Left ventricle myocardium inferior (tissue), 1 donor: ENCODE data around the gene HTRA2. TPM values are rescaled to one million over a fixed set of nuclear protein-coding genes. Genes with fewer than 3 reads are reported as not detected.

Experiments
- DNase-seq: peaks from one replicate; pipeline ENCODE4 v3.0.0-alpha.2; 2020
- H3K27ac ChIP-seq: fragments of 200-600 bp; replicated peaks from 2 replicates; pipeline ENCODE4 v1.8.0; 2021
- H3K27me3 ChIP-seq: fragments of 200-600 bp; 2 replicates; pipeline ENCODE4 v1.8.0; 2021; ENCODE audit warnings: low read depth
- H3K36me3 ChIP-seq: fragments of 200-600 bp; 2 replicates; pipeline ENCODE4 v1.8.0; 2021
- H3K4me1 ChIP-seq: fragments of 200-600 bp; 2 replicates; pipeline ENCODE4 v1.8.0; 2021
- H3K4me3 ChIP-seq: fragments of 200-600 bp; 2 replicates; pipeline ENCODE4 v1.8.0; 2021; ENCODE audit warnings: mild to moderate bottlenecking, moderate library complexity
- H3K9me3 ChIP-seq: fragments of 200-600 bp; replicated peaks from 2 replicates; pipeline ENCODE4 v1.8.0; 2021
- intact Hi-C: fragments of 100-400 bp; cut with micrococcal nuclease; formaldehyde crosslinking; loops from one replicate; pipeline ENCODE4 v1.11.0; 2022
- total RNA-seq: library from RNA; stranded (reverse); fragmentation: NEBNext Ultra II Directional; extraction: Animal tissue kit (Norgen Biotek cat#: 25700); gene quantifications from one replicate; pipeline ENCODE4 v1.2.1, GENCODE V29; 2021
- TF ChIP-seq, protein P1 (sequence below): fragments of 200-600 bp; IDR thresholded peaks from 2 replicates; pipeline ENCODE4 v1.8.0; 2021; ENCODE audit warnings: antibody characterized with exemption, mild to moderate bottlenecking, borderline replicate concordance
- donor health status: DM: no; HTN: yes; CAD: no; lungs with severe emphysema.

Gene HTRA2
- total RNA-seq, 1 donor from 2014 or later, result 26.6 TPM

DNA sequence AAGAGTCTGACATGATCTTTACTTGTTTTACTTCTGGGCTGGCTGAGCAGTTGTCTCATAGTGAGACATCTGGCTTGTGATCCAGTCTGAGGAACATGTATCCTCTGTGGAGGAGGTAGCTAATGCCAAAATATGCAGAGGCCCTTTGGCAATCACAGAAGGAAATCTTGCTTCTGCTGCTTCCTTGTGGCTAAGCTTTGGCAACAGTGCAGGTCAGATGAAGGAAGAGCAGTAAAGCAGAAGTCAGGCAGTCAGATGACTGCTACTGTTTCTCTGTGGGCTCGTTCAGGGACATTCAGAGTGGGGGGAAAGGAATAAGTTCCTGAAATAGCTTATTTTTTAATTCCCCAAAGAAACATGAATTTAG lies 47.1 kb downstream of the HTRA2 start:
- H3K9me3 ChIP-seq, result no peaks in the 10 kb centered on the region
- H3K27me3 ChIP-seq, result peaks cover 16% of the 10 kb centered on the region
- DNase-seq, result no peak
- peak overlapping the region; percentile 70 for H3K27ac ChIP-seq
- intact Hi-C loops, result no loop called here
- H3K36me3 ChIP-seq, result no peaks in the 10 kb centered on the region
- no peak overlapping the region for H3K4me3 ChIP-seq
- peaks cover 10% of the 10 kb centered on the region for H3K4me1 ChIP-seq
- TF ChIP-seq, protein P1, sequence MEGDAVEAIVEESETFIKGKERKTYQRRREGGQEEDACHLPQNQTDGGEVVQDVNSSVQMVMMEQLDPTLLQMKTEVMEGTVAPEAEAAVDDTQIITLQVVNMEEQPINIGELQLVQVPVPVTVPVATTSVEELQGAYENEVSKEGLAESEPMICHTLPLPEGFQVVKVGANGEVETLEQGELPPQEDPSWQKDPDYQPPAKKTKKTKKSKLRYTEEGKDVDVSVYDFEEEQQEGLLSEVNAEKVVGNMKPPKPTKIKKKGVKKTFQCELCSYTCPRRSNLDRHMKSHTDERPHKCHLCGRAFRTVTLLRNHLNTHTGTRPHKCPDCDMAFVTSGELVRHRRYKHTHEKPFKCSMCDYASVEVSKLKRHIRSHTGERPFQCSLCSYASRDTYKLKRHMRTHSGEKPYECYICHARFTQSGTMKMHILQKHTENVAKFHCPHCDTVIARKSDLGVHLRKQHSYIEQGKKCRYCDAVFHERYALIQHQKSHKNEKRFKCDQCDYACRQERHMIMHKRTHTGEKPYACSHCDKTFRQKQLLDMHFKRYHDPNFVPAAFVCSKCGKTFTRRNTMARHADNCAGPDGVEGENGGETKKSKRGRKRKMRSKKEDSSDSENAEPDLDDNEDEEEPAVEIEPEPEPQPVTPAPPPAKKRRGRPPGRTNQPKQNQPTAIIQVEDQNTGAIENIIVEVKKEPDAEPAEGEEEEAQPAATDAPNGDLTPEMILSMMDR, result no peak

DNA sequence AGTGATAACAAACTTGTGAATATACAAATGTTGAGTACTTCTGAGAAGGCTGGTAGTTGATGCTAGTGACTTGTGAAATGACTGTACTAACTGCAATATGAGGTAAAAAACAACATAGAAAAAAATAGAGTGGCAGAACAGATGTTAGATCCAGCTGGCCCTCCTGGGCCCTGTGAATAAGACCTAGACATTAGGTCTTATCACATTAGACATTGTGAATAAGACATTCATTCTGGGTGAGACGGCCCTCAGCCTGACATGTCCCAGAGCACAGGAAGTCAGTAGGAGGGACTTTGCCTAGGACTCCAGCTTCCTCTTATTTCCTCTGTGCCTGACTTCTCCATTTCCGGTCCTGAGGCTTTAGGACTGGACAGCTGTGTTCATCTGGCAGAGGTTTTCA lies 47.7 kb downstream of the HTRA2 start:
- peak overlapping the region; percentile 70 for H3K27ac ChIP-seq
- H3K27me3 ChIP-seq, result peaks cover 16% of the 10 kb centered on the region
- intact Hi-C loops, result no loop called here
- no peaks in the 10 kb centered on the region for H3K9me3 ChIP-seq
- no peak for DNase-seq
- no peak overlapping the region for H3K4me3 ChIP-seq
- TF ChIP-seq, protein P1, result no peak
- H3K36me3 ChIP-seq, result no peaks in the 10 kb centered on the region
- H3K4me1 ChIP-seq, result peaks cover 10% of the 10 kb centered on the region

DNA sequence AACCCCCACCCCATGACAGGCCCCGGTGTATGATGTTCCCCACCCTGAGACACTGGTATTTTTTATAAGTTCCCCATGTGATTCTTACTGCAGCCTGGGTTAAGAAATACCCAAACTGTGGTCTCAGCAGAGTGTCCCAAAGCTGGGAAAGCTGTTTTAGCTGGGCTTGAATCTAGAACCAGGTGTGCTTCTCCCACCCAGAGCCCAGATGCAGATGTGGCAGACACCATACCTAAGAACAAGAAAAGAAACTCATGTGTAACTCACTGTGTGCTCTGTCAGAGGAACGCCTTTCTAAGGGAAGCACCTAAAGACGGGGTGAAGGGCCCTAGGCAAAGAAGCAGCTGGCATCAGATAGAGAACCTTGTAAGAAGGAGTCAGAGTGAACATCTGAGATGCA lies 48.7 kb downstream of the HTRA2 start:
- TF ChIP-seq, protein P1, result no peak
- H3K4me3 ChIP-seq, result no peak overlapping the region
- H3K9me3 ChIP-seq, result no peaks in the 10 kb centered on the region
- intact Hi-C loops, result no loop called here
- peaks cover 16% of the 10 kb centered on the region for H3K27me3 ChIP-seq
- H3K27ac ChIP-seq, result no peak overlapping the region
- peaks cover 10% of the 10 kb centered on the region for H3K4me1 ChIP-seq
- H3K36me3 ChIP-seq, result no peaks in the 10 kb centered on the region
- DNase-seq, result no peak

DNA sequence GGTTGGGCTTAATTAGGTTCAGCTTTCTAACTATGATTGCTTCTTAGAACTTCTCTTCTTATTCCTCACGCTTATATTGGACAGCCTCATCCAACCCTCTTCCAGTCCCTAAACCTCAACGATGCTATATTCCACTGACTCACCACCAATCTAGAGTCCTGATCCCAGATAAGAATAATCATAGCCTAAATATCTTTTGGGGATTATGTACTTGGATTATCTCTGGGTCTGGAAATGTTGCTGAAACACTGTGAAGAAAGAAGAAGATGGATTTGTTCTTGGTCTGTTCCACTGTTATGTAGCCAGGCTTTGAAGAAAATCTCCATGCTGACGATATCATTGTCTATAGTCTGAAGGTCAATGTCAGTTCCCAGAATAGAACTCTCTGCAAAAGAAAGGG lies 51.7 kb downstream of the HTRA2 start:
- Histone ChIP-seq H3K27me3 (peaks cover 8% of the 10 kb centered on the region), H3K9me3 (no peaks in the 10 kb centered on the region), H3K27ac (no peak overlapping the region), H3K36me3 (no peaks in the 10 kb centered on the region), H3K4me3 (no peak overlapping the region), H3K4me1 (peaks cover 10% of the 10 kb centered on the region)
- intact Hi-C loops, result no loop called here
- TF ChIP-seq, protein P1, result no peak
- DNase-seq, result no peak

DNA sequence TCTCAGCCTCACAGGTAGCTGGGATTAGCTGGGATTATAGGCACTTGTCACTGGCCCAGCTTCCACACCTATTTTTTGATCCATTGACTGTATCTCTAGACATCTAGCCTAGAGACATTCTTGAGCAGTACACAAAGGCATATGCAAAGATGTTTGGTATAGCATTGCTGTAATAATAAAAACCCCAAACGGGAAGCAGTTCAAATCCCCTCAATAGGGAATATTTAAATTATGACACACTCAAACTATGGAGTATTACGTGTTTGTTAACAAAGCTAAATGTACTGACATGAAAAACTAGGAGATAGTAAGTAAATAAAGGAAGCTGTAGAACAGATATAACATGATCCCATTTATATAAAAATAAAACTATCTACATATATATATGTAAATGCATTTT lies 52.5 kb downstream of the HTRA2 start:
- no peak for DNase-seq
- Histone ChIP-seq H3K9me3 (no peaks in the 10 kb centered on the region), H3K27me3 (peaks cover 8% of the 10 kb centered on the region), H3K36me3 (no peaks in the 10 kb centered on the region), H3K27ac (no peak overlapping the region), H3K4me3 (no peak overlapping the region), H3K4me1 (peaks cover 7% of the 10 kb centered on the region)
- TF ChIP-seq, protein P1, result no peak
- intact Hi-C loops, result no loop called here

Other genes starting within 250 kb of the HTRA2 start
- gene SLC4A5, start 186.5 kb upstream of the HTRA2 start, total RNA-seq, result 2.3 TPM
- gene DCTN1, start 149.6 kb upstream of the HTRA2 start, total RNA-seq, result 201 TPM
- 0.82 TPM for gene C2orf81, start 108.3 kb upstream of the HTRA2 start, total RNA-seq
- 2.9 TPM for gene WDR54, start 108.2 kb upstream of the HTRA2 start, total RNA-seq
- 14.0 TPM for gene RTKN, start 88.0 kb upstream of the HTRA2 start, total RNA-seq
- gene INO80B, start 74.8 kb upstream of the HTRA2 start, total RNA-seq, result 19.3 TPM
- 46.1 TPM for gene WBP1, start 71.5 kb upstream of the HTRA2 start, total RNA-seq
- gene MOGS, start 64.6 kb upstream of the HTRA2 start, total RNA-seq, result 19.5 TPM
- gene MRPL53, start 57.3 kb upstream of the HTRA2 start, total RNA-seq, result 176 TPM
- gene CCDC142, start 46.9 kb upstream of the HTRA2 start, total RNA-seq, result 5.6 TPM
- 9.5 TPM for gene TTC31, start 46.9 kb upstream of the HTRA2 start, total RNA-seq
- 0.25 TPM for gene LBX2, start 30.3 kb upstream of the HTRA2 start, total RNA-seq
- gene PCGF1, start 22.2 kb upstream of the HTRA2 start, total RNA-seq, result 20.2 TPM
- gene TLX2, start 15.5 kb upstream of the HTRA2 start, total RNA-seq, result not detected
- gene DQX1, start 3.7 kb upstream of the HTRA2 start, total RNA-seq, result 0.11 TPM
- gene AUP1, start 227 bp upstream of the HTRA2 start, total RNA-seq, result 46.9 TPM
- 4.7 TPM for gene LOXL3, start 24.0 kb downstream of the HTRA2 start, total RNA-seq
- gene DOK1, start 24.8 kb downstream of the HTRA2 start, total RNA-seq, result 4.1 TPM
- gene M1AP, start 118.4 kb downstream of the HTRA2 start, total RNA-seq, result not detected
- gene SEMA4F, start 124.3 kb downstream of the HTRA2 start, total RNA-seq, result 2.9 TPM